ENCODE data around the gene MKLN1.

Gene MKLN1

DNA sequence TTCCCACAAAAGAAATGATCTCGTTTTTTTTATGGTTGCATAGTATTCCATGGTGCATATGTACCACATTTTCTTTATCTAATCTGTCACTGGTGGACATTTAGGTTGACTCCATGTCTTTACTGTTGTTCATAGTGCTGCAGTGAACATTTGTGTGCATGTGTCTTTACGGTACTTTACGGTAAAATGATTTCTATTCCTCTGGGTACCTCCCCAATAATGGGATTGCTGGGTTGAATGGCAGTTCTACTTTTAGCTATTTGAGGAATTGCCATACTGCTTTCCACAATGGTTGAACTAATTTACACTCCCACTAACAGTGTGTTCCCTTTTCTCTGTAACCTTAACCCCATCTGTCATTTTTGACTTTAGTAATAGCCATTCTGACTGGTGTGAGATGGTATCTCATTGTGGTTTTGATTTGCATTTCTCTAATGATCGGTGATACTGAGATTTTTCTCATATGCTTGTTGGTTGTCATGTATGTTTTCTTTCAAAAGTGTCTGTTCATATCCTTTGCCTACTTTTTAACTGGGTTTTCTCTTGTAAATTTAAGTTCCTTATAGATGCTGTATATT lies 37.2 kb downstream of the MKLN1 start:
- TF ChIP-seq, protein P1, sequence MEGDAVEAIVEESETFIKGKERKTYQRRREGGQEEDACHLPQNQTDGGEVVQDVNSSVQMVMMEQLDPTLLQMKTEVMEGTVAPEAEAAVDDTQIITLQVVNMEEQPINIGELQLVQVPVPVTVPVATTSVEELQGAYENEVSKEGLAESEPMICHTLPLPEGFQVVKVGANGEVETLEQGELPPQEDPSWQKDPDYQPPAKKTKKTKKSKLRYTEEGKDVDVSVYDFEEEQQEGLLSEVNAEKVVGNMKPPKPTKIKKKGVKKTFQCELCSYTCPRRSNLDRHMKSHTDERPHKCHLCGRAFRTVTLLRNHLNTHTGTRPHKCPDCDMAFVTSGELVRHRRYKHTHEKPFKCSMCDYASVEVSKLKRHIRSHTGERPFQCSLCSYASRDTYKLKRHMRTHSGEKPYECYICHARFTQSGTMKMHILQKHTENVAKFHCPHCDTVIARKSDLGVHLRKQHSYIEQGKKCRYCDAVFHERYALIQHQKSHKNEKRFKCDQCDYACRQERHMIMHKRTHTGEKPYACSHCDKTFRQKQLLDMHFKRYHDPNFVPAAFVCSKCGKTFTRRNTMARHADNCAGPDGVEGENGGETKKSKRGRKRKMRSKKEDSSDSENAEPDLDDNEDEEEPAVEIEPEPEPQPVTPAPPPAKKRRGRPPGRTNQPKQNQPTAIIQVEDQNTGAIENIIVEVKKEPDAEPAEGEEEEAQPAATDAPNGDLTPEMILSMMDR (IDR thresholded peaks at IDR 0.05; ENCODE audit: low read depth, low read length) = no peak
- no peak for DNase-seq (ENCODE audit: extremely low read depth, low read depth)

DNA sequence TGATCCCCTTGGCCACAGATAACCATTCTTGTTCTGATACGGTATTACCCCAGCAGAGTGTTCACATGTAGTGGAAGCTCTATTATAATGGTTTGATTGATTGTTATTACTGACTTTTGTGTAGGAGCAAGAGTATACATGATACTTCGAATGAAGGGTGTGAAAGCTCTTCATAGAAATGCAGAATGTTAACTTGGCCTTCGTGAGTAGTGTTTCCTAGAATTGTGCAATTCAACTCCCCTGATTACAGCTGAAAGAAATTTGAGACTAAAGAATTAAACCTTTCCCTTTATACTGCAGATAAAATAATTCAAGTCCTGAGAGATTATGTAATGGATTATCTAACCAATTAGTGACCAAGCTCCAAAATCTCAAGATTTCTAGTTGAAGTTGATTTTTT lies 38.2 kb downstream of the MKLN1 start:
- DNase-seq (ENCODE audit: extremely low read depth, low read depth) = peak; percentile 27
- TF ChIP-seq, protein P1 (IDR thresholded peaks at IDR 0.05; ENCODE audit: low read depth, low read length) = no peak

DNA sequence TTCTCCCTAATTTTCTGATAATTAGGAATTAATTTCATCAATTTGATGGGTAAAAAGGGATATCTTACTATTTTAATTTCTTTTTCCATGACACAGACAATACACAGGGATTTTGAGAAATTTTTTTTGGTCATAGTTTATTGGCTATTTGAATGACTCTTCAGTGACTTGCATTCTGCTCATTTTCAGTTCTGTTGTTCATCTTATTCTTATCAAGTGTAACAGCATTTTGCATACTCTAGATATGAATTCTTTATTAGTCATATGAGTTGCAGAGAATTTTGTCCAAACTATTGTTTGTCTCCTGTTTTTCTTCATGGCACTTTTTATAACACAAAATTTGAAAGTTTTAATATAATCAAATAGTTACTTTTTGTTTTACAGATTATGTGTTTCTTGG lies 41.7 kb downstream of the MKLN1 start:
- TF ChIP-seq, protein P1 (IDR thresholded peaks at IDR 0.05; ENCODE audit: low read depth, low read length) = no peak
- no peak for DNase-seq (ENCODE audit: extremely low read depth, low read depth)

DNA sequence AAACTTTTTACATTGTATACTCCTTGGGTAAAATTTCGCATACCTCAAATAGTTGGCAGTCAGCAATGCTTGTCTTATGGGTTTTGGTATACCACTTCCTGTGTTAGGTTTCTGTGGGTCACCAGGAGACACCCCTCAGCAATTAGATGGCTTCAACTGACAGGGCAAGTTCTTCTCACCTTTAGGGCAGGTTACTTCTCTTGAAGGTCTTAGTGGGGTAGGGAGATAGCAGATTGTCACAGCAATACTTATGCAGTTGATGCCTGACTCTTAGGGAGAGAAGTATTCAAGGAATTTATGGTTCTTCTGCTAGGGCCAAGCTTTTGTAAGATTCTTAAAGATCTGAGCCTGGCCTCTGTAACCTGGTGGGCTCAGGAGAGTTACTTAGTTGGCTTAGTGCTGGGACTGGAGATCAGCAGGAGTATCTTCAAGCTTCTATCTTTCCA lies 42.9 kb downstream of the MKLN1 start:
- DNase-seq (ENCODE audit: extremely low read depth, low read depth) = no peak
- TF ChIP-seq, protein P1 (IDR thresholded peaks at IDR 0.05; ENCODE audit: low read depth, low read length) = no peak

DNA sequence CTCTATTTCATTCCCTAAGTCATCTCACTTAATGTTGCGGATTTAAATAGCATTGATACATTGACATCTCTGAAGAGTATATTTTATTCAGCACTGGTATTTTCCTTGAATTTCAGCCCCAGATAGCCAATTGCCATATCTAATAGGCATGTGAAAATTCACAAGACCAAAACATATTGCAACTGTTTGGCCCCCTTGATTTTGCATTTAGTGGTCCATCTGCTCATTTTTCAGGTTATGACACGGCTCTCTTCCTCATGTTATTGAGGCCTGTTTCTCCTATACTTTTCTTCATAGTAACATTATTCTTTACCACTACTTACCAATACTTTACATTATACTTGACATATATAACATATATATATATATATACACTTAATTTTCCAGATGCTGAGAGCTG lies 43.7 kb downstream of the MKLN1 start:
- DNase-seq (ENCODE audit: extremely low read depth, low read depth) = no peak
- TF ChIP-seq, protein P1 (IDR thresholded peaks at IDR 0.05; ENCODE audit: low read depth, low read length) = no peak

DNA sequence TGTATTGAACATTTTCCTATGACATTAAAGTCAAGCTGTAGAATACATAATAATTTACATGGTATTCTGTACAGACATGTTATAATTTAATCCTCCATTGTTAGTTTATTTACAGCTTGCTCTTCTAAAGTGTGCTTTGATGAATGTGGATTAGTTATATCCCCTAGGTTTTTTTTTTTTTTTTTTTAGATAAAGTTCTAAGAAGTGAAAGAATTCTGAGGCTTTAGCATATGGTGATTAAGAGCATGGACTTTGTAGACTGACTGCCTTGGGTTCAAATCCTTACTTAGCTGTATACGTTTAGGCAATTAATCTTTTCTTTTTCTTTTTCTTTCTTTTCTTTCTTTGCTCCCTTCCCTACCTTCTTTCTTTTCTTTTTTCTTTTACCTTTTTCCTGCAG lies 44.9 kb downstream of the MKLN1 start:
- TF ChIP-seq, protein P1 (IDR thresholded peaks at IDR 0.05; ENCODE audit: low read depth, low read length) = no peak
- no peak for DNase-seq (ENCODE audit: extremely low read depth, low read depth)

DNA sequence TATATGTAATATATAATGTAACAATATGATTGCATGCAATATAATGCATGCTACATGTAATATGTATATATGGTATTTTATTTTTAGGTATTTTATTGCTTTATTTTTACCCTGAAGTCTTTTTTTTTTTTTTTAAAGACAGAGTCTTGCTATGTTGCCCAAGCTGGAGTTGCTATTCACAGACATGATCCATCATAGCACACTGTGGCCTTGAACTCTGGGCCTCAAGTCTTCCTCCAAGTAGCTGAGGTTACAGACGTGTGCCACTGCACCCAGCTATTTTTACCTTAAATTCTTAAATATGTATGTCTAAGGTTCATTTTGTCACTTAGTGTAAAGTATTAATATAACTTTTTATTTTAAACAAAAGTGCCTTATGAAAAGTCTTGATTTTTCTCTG lies 47.1 kb downstream of the MKLN1 start:
- TF ChIP-seq, protein P1 (IDR thresholded peaks at IDR 0.05; ENCODE audit: low read depth, low read length) = no peak
- no peak for DNase-seq (ENCODE audit: extremely low read depth, low read depth)
